Measurements from ENCODE around the gene MAST4.

- TF ChIP-seq CTCF (IDR thresholded peaks at IDR 0.05; ENCODE audit: low read length) (no peak), EZH2 (optimal IDR thresholded peaks at IDR 0.05; ENCODE audit: low read depth, low read length) (no peak), EZH2phosphoT487 (IDR thresholded peaks at IDR 0.05; ENCODE audit: low read length) (no peak)
These were observed 41.8 kb downstream of the MAST4 start for GRCh38 chr5:66637994-66638393.

Data from MM.1S (cell line).